ENCODE results near the gene GSE1. TPM values are rescaled to one million over a fixed set of nuclear protein-coding genes. Genes with fewer than 3 reads are reported as not detected.

The GSE1 gene
- total RNA-seq, 1 experiment from 2014 or later, result 90.2 TPM

DNA sequence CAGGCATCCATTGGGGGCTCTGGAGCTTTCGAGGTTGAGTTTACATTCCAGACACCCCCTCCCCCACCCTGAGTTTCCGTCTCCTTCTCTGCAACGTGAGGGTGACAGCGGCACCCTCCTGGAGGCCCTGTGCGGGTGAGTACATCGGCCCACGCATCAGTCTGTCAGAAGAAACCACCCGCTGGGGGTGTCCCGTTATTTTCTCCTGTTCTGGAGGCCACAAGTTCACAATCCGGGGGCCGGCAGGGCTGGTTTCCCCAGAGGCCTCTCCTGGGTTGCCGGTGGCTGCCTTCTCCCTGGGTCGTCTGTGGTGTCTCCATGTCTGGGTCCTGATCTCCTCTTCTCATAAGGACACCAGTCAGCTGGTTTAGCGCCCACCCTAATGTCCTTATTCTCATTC is 35.7 kb downstream of the GSE1 start:
- ChIA-PET RAD21 (ENCODE audit: low non-redundant PET in 1 of 2, low total read pairs in 2 of 2, uncharacterized antibody in 2 of 2, unreplicated experiment in 2 of 2) (no interaction called here), POLR2A (no interaction called here), CTCF (interaction anchor here (1.5 kb wide), 1 partner anchor 10 kb away, joined by 3 read pairs; no protein-coding TSS in a partner anchor)
- intact Hi-C loops (cut with micrococcal nuclease), result no loop called here
- H3K4me1 ChIP-seq (ENCODE audit: control insufficient read depth in 1 of 2, insufficient read depth in 2 of 2, low read length in 2 of 2), result peaks cover 30 to 60% of the 10 kb centered on the region in 2 experiments
- peaks cover 17% of the 10 kb centered on the region; the same call in 1 of the 2 replicates for H4K20me1 ChIP-seq (ENCODE audit: insufficient read depth)
- no peak overlapping the region for H3K27ac ChIP-seq (ENCODE audit: low read depth, low read length)
- no peak overlapping the region for H3K9ac ChIP-seq (ENCODE audit: low read length)
- H3K79me2 ChIP-seq (ENCODE audit: insufficient read depth, low read length), result peaks cover 14% of the 10 kb centered on the region; the same call in 1 of the 2 replicates
- DNase-seq (ENCODE audit: low read depth, low spot score) (no peak), ATAC-seq (no peak)
- H3K9me3 ChIP-seq (ENCODE audit: control insufficient read depth in 1 of 2, insufficient read depth in 1 of 2, low read depth in 1 of 2, low read length in 2 of 2), result no peaks in the 10 kb centered on the region
- no peak overlapping the region for H2AFZ ChIP-seq (ENCODE audit: low read depth, low read length, poor library complexity, severe bottlenecking)
- no peaks in the 10 kb centered on the region for H3K27me3 ChIP-seq (ENCODE audit: insufficient read depth, low read length)
- no peak overlapping the region for H3K4me2 ChIP-seq (ENCODE audit: low read length)
- no peaks in the 10 kb centered on the region for H3K9me2 ChIP-seq (ENCODE audit: insufficient read depth)
- no peaks in the 10 kb centered on the region; a peak in 1 of 4 replicates for H3K36me3 ChIP-seq (ENCODE audit: control insufficient read depth in 1 of 2, insufficient read depth in 2 of 2, low read length in 2 of 2)
- BruUV-seq (replicated peaks), result TSS peak; percentile 39
- H3K4me3 ChIP-seq (replicated peaks in 1 of 2; ENCODE audit: low read depth in 1 of 2, low read length in 2 of 2), result no peak overlapping the region
- TF ChIP-seq, protein P1, sequence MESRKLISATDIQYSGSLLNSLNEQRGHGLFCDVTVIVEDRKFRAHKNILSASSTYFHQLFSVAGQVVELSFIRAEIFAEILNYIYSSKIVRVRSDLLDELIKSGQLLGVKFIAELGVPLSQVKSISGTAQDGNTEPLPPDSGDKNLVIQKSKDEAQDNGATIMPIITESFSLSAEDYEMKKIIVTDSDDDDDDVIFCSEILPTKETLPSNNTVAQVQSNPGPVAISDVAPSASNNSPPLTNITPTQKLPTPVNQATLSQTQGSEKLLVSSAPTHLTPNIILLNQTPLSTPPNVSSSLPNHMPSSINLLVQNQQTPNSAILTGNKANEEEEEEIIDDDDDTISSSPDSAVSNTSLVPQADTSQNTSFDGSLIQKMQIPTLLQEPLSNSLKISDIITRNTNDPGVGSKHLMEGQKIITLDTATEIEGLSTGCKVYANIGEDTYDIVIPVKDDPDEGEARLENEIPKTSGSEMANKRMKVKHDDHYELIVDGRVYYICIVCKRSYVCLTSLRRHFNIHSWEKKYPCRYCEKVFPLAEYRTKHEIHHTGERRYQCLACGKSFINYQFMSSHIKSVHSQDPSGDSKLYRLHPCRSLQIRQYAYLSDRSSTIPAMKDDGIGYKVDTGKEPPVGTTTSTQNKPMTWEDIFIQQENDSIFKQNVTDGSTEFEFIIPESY (IDR thresholded peaks at IDR 0.05; ENCODE audit: extremely low read depth, insufficient replicate concordance, low read length), result no peak
- TF ChIP-seq FOSL1 (IDR thresholded peaks at IDR 0.05; ENCODE audit: low read depth) (no peak), ZNF274 (IDR thresholded peaks at IDR 0.05; ENCODE audit: low read depth, low read length) (no peak), RAD21 (IDR thresholded peaks at IDR 0.05; ENCODE audit: low read depth) (no peak), ZFX (IDR thresholded peaks at IDR 0.05) (no peak), EZH2 (IDR thresholded peaks at IDR 0.05) (no peak), ELF1 (IDR thresholded peaks at IDR 0.05; ENCODE audit: borderline replicate concordance, low read depth) (no peak), SP1 (IDR thresholded peaks at IDR 0.05; ENCODE audit: low read depth) (no peak)
